Left ventricle myocardium superior (tissue), 1 donor: ENCODE data around the gene SLC12A9. TPM values are rescaled to one million over a fixed set of nuclear protein-coding genes. Genes with fewer than 3 reads are reported as not detected.
"Not testable (repeated sequence)": the region's sequence is repeated elsewhere in the genome, so short reads cannot be mapped to it uniquely, and the experiment has no call there.

ENCODE experiments used
- ATAC-seq: fragments of 200-7000 bp; cut with Tn5 transposase; one replicate; pipeline ENCODE4 v1.9.1; 2020; ENCODE audit warnings: mild to moderate bottlenecking, moderate library complexity
- DNase-seq: peaks from one replicate; pipeline ENCODE4 v3.0.0-alpha.2; 2020
- intact Hi-C: fragments of 100-400 bp; cut with micrococcal nuclease; formaldehyde crosslinking; loops from one replicate; pipeline ENCODE4 v1.11.0; 2022
- total RNA-seq: library from RNA; stranded (reverse); fragmentation: NEBNext Ultra II Directional; extraction: Animal tissue kit (Norgen Biotek cat#: 25700); gene quantifications from one replicate; pipeline ENCODE4 v1.2.1, GENCODE V29; 2021
- donor health status: DM: no; HTN: yes; CAD: no; lungs with severe emphysema.

The SLC12A9 gene
- total RNA-seq, 1 donor from 2014 or later: 9.0 TPM

GRCh38 chr7:100824499-100825214, 27.9 kb upstream of the SLC12A9 start:
- ATAC-seq (no peak), DNase-seq (no peak)
- intact Hi-C loops: no loop called here

- peak; percentile 52 for DNase-seq
- peak; percentile 43 for ATAC-seq
- intact Hi-C loops: no loop called here
These were observed 27.3 kb upstream of the SLC12A9 start for GRCh38 chr7:100825215-100825671.

DNA sequence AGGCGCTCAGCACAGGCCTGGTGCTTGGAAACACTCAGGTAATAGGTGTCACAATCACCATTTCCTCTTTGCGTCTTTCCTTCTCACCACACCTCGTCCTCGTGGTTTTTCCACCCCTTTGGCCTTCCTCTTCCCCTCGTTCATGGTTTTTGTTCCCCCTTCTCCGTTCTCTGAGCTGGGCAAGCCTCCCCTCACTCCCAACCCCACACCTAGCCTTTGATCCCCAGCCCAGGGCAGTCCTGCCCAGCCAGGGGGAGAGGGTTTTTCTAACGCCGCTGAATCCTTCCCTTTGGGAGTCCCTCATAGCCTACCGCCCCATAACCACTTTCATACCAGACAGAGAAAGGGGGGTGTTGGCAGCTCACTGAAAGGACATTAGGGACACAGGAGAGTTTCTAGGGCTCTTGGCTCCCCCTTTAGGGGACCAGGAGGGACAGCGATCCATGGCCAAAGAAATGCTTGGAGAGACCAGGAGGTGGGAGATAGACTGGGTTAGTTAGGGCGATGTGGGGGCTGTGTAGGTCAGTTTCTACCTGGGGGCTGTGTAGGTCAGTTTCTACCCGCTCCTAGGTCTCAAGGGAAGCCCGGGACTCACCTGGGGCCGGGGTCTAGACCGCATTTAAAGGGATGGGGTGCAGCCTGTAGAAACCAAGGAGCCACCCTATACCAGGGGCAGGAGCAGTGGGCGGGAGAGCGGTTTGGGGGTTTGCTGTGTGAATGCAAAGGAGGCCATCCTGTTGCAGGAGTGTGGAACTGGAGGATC, 26.6 kb upstream of the SLC12A9 start:
- intact Hi-C loops: no loop called here
- ATAC-seq (no peak), DNase-seq (no peak)

- no peak for DNase-seq
- intact Hi-C loops: no loop called here
- peak; percentile 17 for ATAC-seq
These were observed 25.8 kb upstream of the SLC12A9 start for GRCh38 chr7:100826514-100827329.

DNA sequence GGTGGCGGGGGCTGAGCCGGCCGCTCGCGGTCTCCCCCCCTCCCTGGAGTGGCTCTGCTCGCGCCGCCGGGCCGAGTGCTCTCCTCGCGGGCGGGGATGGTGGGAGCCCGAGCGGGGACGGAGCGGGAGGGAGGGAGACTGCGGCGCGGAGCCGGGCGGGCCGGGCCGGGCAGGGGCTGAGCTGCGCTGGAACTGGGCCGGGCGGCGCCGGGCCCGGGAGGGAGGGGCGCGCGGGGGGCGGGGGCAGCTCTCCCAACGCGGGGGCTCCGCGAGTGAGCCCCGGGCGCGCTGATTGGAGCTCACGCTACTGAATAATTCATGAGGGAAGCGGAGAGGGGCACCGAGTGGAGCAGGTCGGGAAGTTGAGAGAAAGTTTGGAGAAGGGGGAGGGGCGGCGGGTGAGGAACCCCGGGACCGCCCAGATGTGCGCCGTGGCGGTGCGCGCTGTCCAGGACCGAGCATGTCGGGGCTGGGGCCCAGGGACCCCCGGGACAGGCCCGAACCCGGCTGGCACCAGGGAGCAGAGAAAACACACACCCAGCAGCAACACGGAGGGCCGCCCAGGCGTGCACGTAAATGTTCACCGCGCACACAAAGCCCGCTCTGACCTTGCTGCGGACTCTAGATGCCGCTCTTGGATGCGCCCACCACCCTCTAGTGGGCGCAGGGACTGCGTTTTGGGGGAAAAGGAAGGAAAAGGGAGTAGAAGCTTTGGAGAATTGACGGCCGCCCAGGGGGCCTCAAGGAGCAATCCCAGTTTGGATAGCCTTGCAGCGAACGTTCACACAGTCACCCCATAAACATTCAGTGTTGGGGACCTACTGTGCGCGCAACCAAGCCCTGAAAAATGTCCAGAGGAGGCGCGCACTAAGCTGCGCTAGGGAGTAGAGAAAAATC, 24.9 kb upstream of the SLC12A9 start, which contains the start of gene EPHB4:
EPHB4 (minus strand) TSS at position 194 of the 897 bp plus-strand sequence. CDS start 493 bp downstream, outside the sequence.
- ATAC-seq (peak; percentile 85), DNase-seq (peak; percentile 87)
- intact Hi-C loops: no loop called here

GRCh38 chr7:100829150-100829716, 23.3 kb upstream of the SLC12A9 start:
- ATAC-seq (peak; percentile 26), DNase-seq (peak; percentile 72)

DNA sequence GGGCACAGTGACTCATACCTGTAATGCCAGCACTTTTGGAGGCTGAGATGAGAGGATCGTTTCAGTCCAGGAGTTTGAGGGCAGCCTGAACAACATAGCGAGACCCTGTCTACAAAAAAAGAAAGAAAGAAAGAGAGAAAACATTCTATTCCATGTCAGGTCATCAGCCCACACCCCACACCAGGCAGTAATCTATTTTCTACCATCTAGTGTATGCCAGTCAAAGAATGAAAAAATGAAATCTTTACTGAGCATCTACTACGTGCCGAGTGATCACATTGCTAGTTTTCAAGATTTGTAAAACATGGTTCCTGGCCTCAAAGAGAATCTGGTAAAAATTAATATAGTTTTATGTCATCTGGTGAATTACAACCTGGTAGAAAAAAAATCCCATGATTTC, 22.1 kb upstream of the SLC12A9 start:
- intact Hi-C loops: no loop called here
- ATAC-seq (no peak), DNase-seq (no peak)

More at GRCh38 chr7:100829150-100829716, 23.3 kb upstream of the SLC12A9 start:
- intact Hi-C loops: no loop called here

DNA sequence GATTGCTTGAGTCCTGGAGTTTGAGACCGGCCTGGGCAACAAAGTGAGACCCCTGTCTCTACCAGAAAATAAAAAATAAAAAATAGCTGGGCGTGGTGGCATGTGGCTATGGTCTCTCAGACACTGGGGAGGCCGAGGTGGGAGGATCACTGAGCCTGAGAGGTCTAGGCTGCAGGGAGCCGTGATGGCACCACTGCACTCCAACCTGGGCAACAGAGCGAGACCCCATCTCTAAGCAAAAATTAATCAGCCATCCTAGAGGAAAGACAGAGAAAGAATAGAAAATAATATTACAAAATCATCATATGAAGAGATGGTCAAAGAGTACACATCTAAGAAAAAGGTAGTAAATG, 20.3 kb upstream of the SLC12A9 start:
- ATAC-seq: no peak
- intact Hi-C loops: no loop called here
- no peak for DNase-seq

- peak; percentile 69 for DNase-seq
- intact Hi-C loops: no loop called here
- peak; percentile 66 for ATAC-seq
These were observed 16.4 kb upstream of the SLC12A9 start for GRCh38 chr7:100835903-100836811.

DNA sequence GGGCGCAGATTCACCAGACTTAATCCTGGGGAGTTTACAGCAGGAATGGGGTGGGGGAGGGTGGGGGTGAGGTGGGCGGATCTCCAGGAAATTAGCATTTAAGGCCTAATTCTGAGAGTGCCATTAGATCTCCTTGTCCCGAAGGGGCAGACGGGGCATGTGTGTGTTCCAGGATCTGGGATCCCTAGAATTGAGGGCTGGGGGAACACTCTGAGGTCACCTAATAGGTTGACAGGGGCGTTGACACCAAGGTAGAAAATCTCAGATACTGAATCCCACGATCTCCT, 15.8 kb upstream of the SLC12A9 start:
- ATAC-seq (no peak), DNase-seq (no peak)
- intact Hi-C loops: no loop called here

- ATAC-seq (peak; percentile 97), DNase-seq (peak; percentile 94)
- intact Hi-C loops: no loop called here
These were observed 15.2 kb upstream of the SLC12A9 start for GRCh38 chr7:100837099-100837836.

GRCh38 chr7:100839361-100839760, 13.2 kb upstream of the SLC12A9 start:
- ATAC-seq (no peak), DNase-seq (no peak)
- intact Hi-C loops: no loop called here

- intact Hi-C loops: no loop called here
- ATAC-seq: no peak
- DNase-seq: no peak
These were observed 11.9 kb upstream of the SLC12A9 start for GRCh38 chr7:100840470-100841100.

DNA sequence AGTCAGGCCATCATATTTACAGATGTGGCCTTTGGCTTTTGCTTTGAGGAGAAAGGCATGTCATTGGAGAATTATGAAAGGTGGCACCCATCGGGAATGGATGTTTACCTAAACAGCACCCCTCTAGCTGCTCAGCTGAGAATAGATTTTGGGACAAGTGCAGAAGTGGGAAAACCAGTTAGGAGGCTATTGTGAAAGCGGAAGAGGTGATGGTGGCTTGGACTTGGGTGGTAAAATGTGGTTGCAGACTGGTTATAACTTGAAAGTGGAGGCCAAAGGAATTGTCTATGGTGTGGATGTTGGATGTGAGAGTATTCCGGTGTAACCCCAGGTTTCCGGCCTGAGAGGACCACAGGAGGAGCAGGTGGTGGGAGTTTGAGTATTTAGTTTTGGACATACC, 5.2 kb upstream of the SLC12A9 start:
- ATAC-seq: no peak
- intact Hi-C loops: no loop called here
- no peak for DNase-seq

DNA sequence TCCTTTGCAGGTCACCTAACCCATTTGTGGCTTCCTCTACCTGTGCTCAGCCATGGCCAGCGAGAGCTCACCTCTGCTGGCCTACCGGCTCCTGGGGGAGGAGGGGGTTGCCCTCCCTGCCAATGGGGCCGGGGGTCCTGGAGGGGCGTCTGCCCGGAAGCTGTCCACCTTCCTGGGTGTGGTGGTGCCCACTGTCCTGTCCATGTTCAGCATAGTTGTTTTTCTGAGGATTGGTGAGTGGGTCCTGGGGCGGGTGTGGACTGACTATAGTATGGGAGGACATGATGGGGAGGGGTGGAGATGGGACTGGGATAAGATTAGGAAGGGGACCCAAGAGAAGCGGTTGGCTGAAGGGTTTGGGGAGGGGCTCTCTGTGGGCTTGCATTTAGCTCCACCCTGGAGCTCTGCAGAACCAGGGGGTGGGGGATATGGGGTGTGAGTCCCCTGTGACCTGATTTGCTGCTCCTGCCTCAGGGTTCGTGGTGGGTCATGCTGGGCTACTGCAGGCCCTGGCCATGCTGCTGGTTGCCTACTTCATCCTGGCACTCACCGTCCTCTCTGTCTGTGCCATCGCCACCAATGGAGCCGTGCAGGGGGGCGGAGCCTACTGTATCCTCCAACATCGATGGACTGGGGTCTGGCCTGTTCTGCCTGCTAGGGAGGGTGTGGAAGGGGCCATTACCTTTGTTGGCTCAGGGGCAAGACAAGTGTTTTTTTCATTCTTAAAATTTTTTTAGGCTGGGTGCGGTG, 1.8 kb downstream of the SLC12A9 start:
- no peak for DNase-seq
- no peak for ATAC-seq
- intact Hi-C loops: loop anchor here (10.0 kb wide), 1 partner anchor 150 kb away; the partner anchor contains the start of gene POP7

DNA sequence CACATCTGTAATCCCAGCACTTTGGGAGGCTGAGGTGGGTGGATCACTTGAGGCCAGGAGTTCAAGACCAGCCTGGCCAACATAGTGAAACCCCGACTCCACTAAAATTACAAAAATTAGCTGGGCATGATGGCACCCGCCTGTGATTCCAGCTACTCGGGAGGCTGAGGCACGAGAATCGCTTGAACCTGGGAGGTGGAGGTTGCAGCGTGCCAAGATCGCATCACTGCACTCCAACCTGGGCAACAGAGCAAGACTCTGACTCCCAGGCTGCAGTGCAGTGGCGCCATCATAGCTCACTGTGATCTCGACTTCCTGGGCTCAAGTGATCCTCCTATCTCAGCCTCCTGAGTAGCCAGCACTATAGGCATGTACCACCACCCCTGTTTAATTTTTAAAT, 2.4 kb downstream of the SLC12A9 start:
- intact Hi-C loops: loop anchor here (10.0 kb wide), 1 partner anchor 150 kb away; the partner anchor contains the start of gene POP7
- not testable (repeated sequence) for DNase-seq, ATAC-seq
